MM.1S (cell line): ENCODE results near the gene CDH4.

Source experiments
- DNase-seq: peaks from one replicate; pipeline ENCODE4 v3.0.0-alpha.2; 2015
- H2AFZ ChIP-seq: fragments of 300-600 bp; sonication (generic); 2 replicates; pipeline ENCODE4 v1.6.0; 2016; ENCODE audit warnings: antibody characterized with exemption, low read length
- H3F3A ChIP-seq: fragments of 300-600 bp; sonication (generic); 2 replicates; pipeline ENCODE4 v1.6.1; 2016; ENCODE audit warnings: mild to moderate bottlenecking, antibody characterized with exemption, low read length, moderate library complexity, mixed read lengths; ENCODE audit not compliant: insufficient read depth
- H3K27ac ChIP-seq: fragments of 300-600 bp; sonication (generic); 2 replicates; pipeline ENCODE4 v1.5.1; 2016; ENCODE audit warnings: mild to moderate bottlenecking, low read length
- H3K27me3 ChIP-seq: fragments of 300-600 bp; sonication (generic); replicated peaks from 2 replicates; pipeline ENCODE4 v1.6.0; 2016; ENCODE audit warnings: low read length; ENCODE audit not compliant: insufficient read depth
- H3K36me3 ChIP-seq: fragments of 300-600 bp; sonication (generic); replicated peaks from 2 replicates; pipeline ENCODE4 v1.6.1; 2016; ENCODE audit warnings: mild to moderate bottlenecking, low read length, mixed read lengths; ENCODE audit not compliant: insufficient read depth
- H3K4me1 ChIP-seq: fragments of 300-600 bp; sonication (generic); 2 replicates; pipeline ENCODE4 v1.6.1; 2016; ENCODE audit warnings: low read length, mixed read lengths
- H3K4me2 ChIP-seq: fragments of 300-600 bp; sonication (generic); 2 replicates; pipeline ENCODE4 v1.6.0; 2016; ENCODE audit warnings: low read depth, low read length
- H3K4me3 ChIP-seq: fragments of 300-600 bp; sonication (generic); 2 replicates; pipeline ENCODE4 v1.5.1; 2016; ENCODE audit warnings: low read length, mixed read lengths
- H3K79me2 ChIP-seq: fragments of 300-600 bp; sonication (generic); 2 replicates; pipeline ENCODE4 v1.6.1; 2016; ENCODE audit warnings: mixed run types, low read length, mixed read lengths
- H3K9ac ChIP-seq: fragments of 300-600 bp; sonication (generic); 2 replicates; pipeline ENCODE4 v1.6.1; 2016; ENCODE audit warnings: low read length, mixed read lengths
- H3K9me2 ChIP-seq: fragments of 300-600 bp; sonication (generic); replicated peaks from 2 replicates; pipeline ENCODE4 v1.6.1; 2016; ENCODE audit warnings: mild to moderate bottlenecking, low read length, mixed read lengths; ENCODE audit not compliant: insufficient read depth
- H3K9me3 ChIP-seq: fragments of 300-600 bp; sonication (generic); replicated peaks from 2 replicates; pipeline ENCODE4 v1.6.1; 2016; ENCODE audit warnings: mild to moderate bottlenecking, low read length, mixed read lengths; ENCODE audit not compliant: insufficient read depth
- H4K20me1 ChIP-seq: fragments of 300-600 bp; sonication (generic); 2 replicates; pipeline ENCODE4 v1.6.1; 2016; ENCODE audit warnings: mild to moderate bottlenecking, low read length, moderate library complexity, mixed read lengths; ENCODE audit not compliant: insufficient read depth
- CTCF ChIP-seq: fragments of 300-600 bp; sonication (generic); IDR thresholded peaks from 2 replicates; pipeline ENCODE4 v1.5.1; 2016; ENCODE audit warnings: antibody characterized with exemption, low read length, mixed read lengths
- EZH2 ChIP-seq: fragments of 300-600 bp; sonication (generic); optimal IDR thresholded peaks from 2 replicates; pipeline ENCODE3; 2017; ENCODE audit warnings: low read depth, mild to moderate bottlenecking, antibody characterized with exemption, low read length, mixed read lengths
- EZH2phosphoT487 ChIP-seq: fragments of 300-600 bp; sonication (generic); IDR thresholded peaks from 2 replicates; pipeline ENCODE4 v1.6.1; 2018; ENCODE audit warnings: antibody characterized with exemption, low read length

The CDH4 gene

GRCh38 chr20:61949714-61950640 is 697.9 kb downstream of the CDH4 start:
- H3F3A ChIP-seq, result no peaks in the 10 kb centered on the region
- peaks cover 26% of the 10 kb centered on the region for H3K27me3 ChIP-seq
- no peak overlapping the region for H3K27ac ChIP-seq
- H3K4me3 ChIP-seq, result no peak overlapping the region
- TF ChIP-seq EZH2, result no peak
- TF ChIP-seq EZH2phosphoT487, result no peak
- no peak for TF ChIP-seq CTCF
- no peaks in the 10 kb centered on the region for H3K9me2 ChIP-seq
- no peak overlapping the region for H3K4me2 ChIP-seq
- no peak overlapping the region for H3K9ac ChIP-seq
- no peaks in the 10 kb centered on the region for H4K20me1 ChIP-seq
- no peak for DNase-seq
- H3K36me3 ChIP-seq, result no peaks in the 10 kb centered on the region
- H2AFZ ChIP-seq, result no peak overlapping the region
- H3K79me2 ChIP-seq, result no peaks in the 10 kb centered on the region
- no peaks in the 10 kb centered on the region for H3K9me3 ChIP-seq
- no peaks in the 10 kb centered on the region for H3K4me1 ChIP-seq

- no peaks in the 10 kb centered on the region for H3K4me1 ChIP-seq
- H4K20me1 ChIP-seq, result no peaks in the 10 kb centered on the region
- H3F3A ChIP-seq, result no peaks in the 10 kb centered on the region
- no peak overlapping the region for H3K27ac ChIP-seq
- no peak overlapping the region for H3K4me2 ChIP-seq
- H3K9me3 ChIP-seq, result no peaks in the 10 kb centered on the region
- H3K4me3 ChIP-seq, result no peak overlapping the region
- no peak for DNase-seq
- TF ChIP-seq EZH2, result no peak
- TF ChIP-seq CTCF, result no peak
- TF ChIP-seq EZH2phosphoT487, result no peak
- H2AFZ ChIP-seq, result no peak overlapping the region
- no peak overlapping the region for H3K9ac ChIP-seq
- H3K9me2 ChIP-seq, result no peaks in the 10 kb centered on the region
- no peaks in the 10 kb centered on the region for H3K36me3 ChIP-seq
- H3K27me3 ChIP-seq, result peaks cover 33% of the 10 kb centered on the region
- no peaks in the 10 kb centered on the region for H3K79me2 ChIP-seq
These were observed 698.6 kb downstream of the CDH4 start for GRCh38 chr20:61950641-61951071.

- Histone ChIP-seq H3K27ac (no peak overlapping the region), H3K9me3 (no peaks in the 10 kb centered on the region), H3K79me2 (no peaks in the 10 kb centered on the region), H3K36me3 (no peaks in the 10 kb centered on the region), H3K4me1 (no peaks in the 10 kb centered on the region), H3K9ac (no peak overlapping the region), H3K27me3 (peaks cover 46% of the 10 kb centered on the region), H3K4me3 (no peak overlapping the region), H3F3A (no peaks in the 10 kb centered on the region), H3K9me2 (no peaks in the 10 kb centered on the region), H2AFZ (no peak overlapping the region), H4K20me1 (no peaks in the 10 kb centered on the region), H3K4me2 (no peak overlapping the region)
- no peak for TF ChIP-seq EZH2phosphoT487
- no peak for TF ChIP-seq EZH2
- no peak for TF ChIP-seq CTCF
- DNase-seq, result no peak
These were observed 699.9 kb downstream of the CDH4 start for GRCh38 chr20:61951695-61952533.
